Ovary (tissue), 9 donors: Measurements from ENCODE around the gene CCDC88A. TPM values are rescaled to one million over a fixed set of nuclear protein-coding genes. Genes with fewer than 3 reads are reported as not detected.

Experiments used
- DNase-seq, 5 donors: peaks; one replicate each; pipeline ENCODE4 v3.0.0-alpha.2; 2019 to 2020
- H3K27ac ChIP-seq, 2 donors: fragments of 200-600 bp; one replicate each; pipeline versions ENCODE4 v1.5.1 to v1.8.0; 2019 to 2022
- H3K27me3 ChIP-seq: fragments of 200-600 bp; one replicate; pipeline ENCODE4 v1.8.0; 2022
- H3K36me3 ChIP-seq: fragments of 200-600 bp; sonication (generic); one replicate; pipeline ENCODE4 v1.5.1; 2019
- H3K4me1 ChIP-seq: one replicate; pipeline ENCODE4 v1.8.1; 2013; ENCODE audit warnings: mild to moderate bottlenecking, moderate library complexity; ENCODE audit not compliant: insufficient read depth
- H3K4me3 ChIP-seq: fragments of 200-600 bp; sonication (generic); one replicate; pipeline ENCODE4 v1.5.1; 2017
- H3K9me3 ChIP-seq, 2 donors: fragments of 200-600 bp in 1 of 2; sonication (generic) in 1 of 2; one replicate each; pipeline versions ENCODE4 v1.5.1 to v1.8.1; 2013 to 2019; ENCODE audit warnings: mild to moderate bottlenecking in 1 of 2, moderate library complexity in 1 of 2
- CTCF ChIP-seq, 3 donors: fragments of 450-650 bp in 2 of 3; fragments of 200-600 bp in 1 of 3; IDR thresholded peaks; one replicate each; pipeline versions ENCODE4 v1.5.1 to v1.8.0; 2016 to 2022; ENCODE audit warnings: antibody characterized with exemption in 3 of 3, mild to moderate bottlenecking in 1 of 3
- EP300 ChIP-seq: sonication (generic); formaldehyde crosslinking; IDR thresholded peaks from one replicate; pipeline ENCODE4 v1.6.1; 2017; ENCODE audit warnings: antibody characterized with exemption
- POLR2A ChIP-seq: fragments of 450-650 bp; IDR thresholded peaks from one replicate; pipeline ENCODE4 v1.6.1; 2017; ENCODE audit warnings: antibody characterized with exemption, mild to moderate bottlenecking, moderate library complexity
- WGBS, 3 donors: extraction: QIAGEN DNeasy Blood & Tissue Kit in 1 of 3; methylation state at CpG; one replicate each; pipeline versions ENCODE4 v1.1.5 to v1.1.7; 2013 to 2017; 5-methylcytosine and 5-hydroxymethylcytosine counted together
- intact Hi-C, 4 donors: fragments of 100-400 bp; cut with DNase I; formaldehyde crosslinking; loops; one replicate each; pipeline versions ENCODE4 v1.11.0 to v1.15.1; 2022 to 2023
- polyA plus RNA-seq, 2 donors: library from polyadenylated mRNA; stranded (reverse); fragments of 200-250 nt in 1 of 2; fragments of 350-450 nt in 1 of 2; fragmentation: Illumina TruSeq in 1 of 2; extraction: RNeasy Lipid Tissue Mini Kit (QIAGEN cat#74804) in 1 of 2; gene quantifications; one replicate each; pipeline ENCODE4 v1.2.3, GENCODE V29; 2013 to 2014
- total RNA-seq, 7 donors: library from RNA; depleted of rRNA in 2 of 7; stranded (reverse); fragments of >200 nt in 2 of 7; fragmentation: NEBNext Ultra II Directional in 3 of 7; extraction: Animal tissue kit (Norgen Biotek cat#: 25700) in 3 of 7; gene quantifications; one replicate each; pipeline versions ENCODE4 v1.1.0 to v1.2.4, GENCODE V29; 2016 to 2023
- donor health status: DM: no; HTN: no; CAD: no; lungs with moderate emphysema.
- donor health status: DM: no; HTN: no; CAD: no.
- donor health status: Bipolar disorder and iron deficiency.
- donor health status: DM: yes; HTN: yes; CAD: no.
- donor health status: DM: no; HTN: no; CAD: no.
- donor health status: DM: yes; HTN: yes; CAD: no.

The CCDC88A gene
- total and polyA plus RNA-seq, 9 donors = 9.6 to 64.4 (median 30.6) TPM

- Histone ChIP-seq H3K4me1 (no peaks in the 10 kb centered on the region), H3K36me3 (no peaks in the 10 kb centered on the region), H3K27me3 (no peaks in the 10 kb centered on the region), H3K27ac (no peak overlapping the region), H3K9me3 (no peaks in the 10 kb centered on the region), H3K4me3 (no peak overlapping the region)
- TF ChIP-seq CTCF (IDR thresholded peaks at IDR 0.05) (peak; percentile 31 to 35 (median 34)), POLR2A (no peak), EP300 (no peak)
- WGBS, 3 donors = 36 to 44% (median 37%) methylated on average over 3 of the region's 3 CpGs
- DNase-seq = no peak
- intact Hi-C loops = no loop called here
Observed at GRCh38 chr2:55431982-55432627, 12.4 kb upstream of the CCDC88A start.

GRCh38 chr2:55430211-55430975 lies 10.7 kb upstream of the CCDC88A start:
- no peaks in the 10 kb centered on the region for H3K4me1 ChIP-seq
- TF ChIP-seq EP300 = no peak
- no peak for TF ChIP-seq POLR2A
- TF ChIP-seq CTCF (IDR thresholded peaks at IDR 0.05) = no peak
- H3K27me3 ChIP-seq = no peaks in the 10 kb centered on the region
- H3K9me3 ChIP-seq = no peaks in the 10 kb centered on the region
- DNase-seq = no peak
- intact Hi-C loops = no loop called here
- WGBS, 3 donors = 37 to 44% (median 40%) methylated on average over 3 of the region's 3 CpGs
- no peak overlapping the region for H3K4me3 ChIP-seq
- H3K27ac ChIP-seq = no peak overlapping the region
- H3K36me3 ChIP-seq = no peaks in the 10 kb centered on the region

GRCh38 chr2:55428258-55428657 lies 8.6 kb upstream of the CCDC88A start:
- H3K27me3 ChIP-seq = no peaks in the 10 kb centered on the region
- DNase-seq = no peak
- no peaks in the 10 kb centered on the region for H3K4me1 ChIP-seq
- no peaks in the 10 kb centered on the region for H3K36me3 ChIP-seq
- TF ChIP-seq EP300 (no peak), CTCF (IDR thresholded peaks at IDR 0.05) (no peak), POLR2A (no peak)
- WGBS, 3 donors = 94 to 95% (median 94%) methylated on average over 3 of the region's 3 CpGs
- intact Hi-C loops = no loop called here
- no peaks in the 10 kb centered on the region for H3K9me3 ChIP-seq
- no peak overlapping the region for H3K27ac ChIP-seq
- no peak overlapping the region for H3K4me3 ChIP-seq

- WGBS, 3 donors = 51 to 74% (median 63%) methylated on average over 3 of the region's 3 CpGs
- intact Hi-C loops = no loop called here
- Histone ChIP-seq H3K27me3 (no peaks in the 10 kb centered on the region), H3K36me3 (no peaks in the 10 kb centered on the region), H3K4me1 (no peaks in the 10 kb centered on the region), H3K27ac (no peak overlapping the region), H3K4me3 (no peak overlapping the region), H3K9me3 (no peaks in the 10 kb centered on the region)
- DNase-seq = no peak
- TF ChIP-seq CTCF (IDR thresholded peaks at IDR 0.05) = no peak
Observed at GRCh38 chr2:55425431-55425831, 5.8 kb upstream of the CCDC88A start.
